GM12874 (cell line): ENCODE data around the gene CFAP141.

ENCODE experiments used
- TF ChIP-seq, protein P1 (sequence below): IDR thresholded peaks from 2 replicates; pipeline ENCODE4 v1.5.1; 2011; ENCODE audit warnings: low read depth, mild to moderate bottlenecking, control low read depth, low read length, moderate library complexity; ENCODE audit not compliant: insufficient read depth

The CFAP141 gene

DNA sequence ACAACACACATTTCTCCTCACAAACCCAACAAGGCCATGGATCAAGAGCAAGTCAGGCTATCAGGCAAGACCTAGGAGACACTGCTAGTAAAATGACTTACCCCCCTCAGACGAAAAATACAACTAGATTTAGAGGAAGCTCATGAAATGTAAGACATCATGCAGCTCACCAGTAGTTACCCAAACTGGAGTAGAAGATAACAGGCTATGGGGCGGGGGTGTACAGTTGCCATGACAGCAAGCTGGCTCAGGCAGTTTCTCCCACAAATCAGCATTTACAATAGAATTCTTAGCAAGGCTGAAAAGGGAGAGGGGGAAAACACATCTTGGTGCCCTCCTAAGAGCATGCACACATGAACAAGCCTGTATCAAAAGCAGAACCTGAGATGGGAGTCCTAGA is 28.1 kb downstream of the CFAP141 start:
- TF ChIP-seq, protein P1, sequence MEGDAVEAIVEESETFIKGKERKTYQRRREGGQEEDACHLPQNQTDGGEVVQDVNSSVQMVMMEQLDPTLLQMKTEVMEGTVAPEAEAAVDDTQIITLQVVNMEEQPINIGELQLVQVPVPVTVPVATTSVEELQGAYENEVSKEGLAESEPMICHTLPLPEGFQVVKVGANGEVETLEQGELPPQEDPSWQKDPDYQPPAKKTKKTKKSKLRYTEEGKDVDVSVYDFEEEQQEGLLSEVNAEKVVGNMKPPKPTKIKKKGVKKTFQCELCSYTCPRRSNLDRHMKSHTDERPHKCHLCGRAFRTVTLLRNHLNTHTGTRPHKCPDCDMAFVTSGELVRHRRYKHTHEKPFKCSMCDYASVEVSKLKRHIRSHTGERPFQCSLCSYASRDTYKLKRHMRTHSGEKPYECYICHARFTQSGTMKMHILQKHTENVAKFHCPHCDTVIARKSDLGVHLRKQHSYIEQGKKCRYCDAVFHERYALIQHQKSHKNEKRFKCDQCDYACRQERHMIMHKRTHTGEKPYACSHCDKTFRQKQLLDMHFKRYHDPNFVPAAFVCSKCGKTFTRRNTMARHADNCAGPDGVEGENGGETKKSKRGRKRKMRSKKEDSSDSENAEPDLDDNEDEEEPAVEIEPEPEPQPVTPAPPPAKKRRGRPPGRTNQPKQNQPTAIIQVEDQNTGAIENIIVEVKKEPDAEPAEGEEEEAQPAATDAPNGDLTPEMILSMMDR, result no peak

DNA sequence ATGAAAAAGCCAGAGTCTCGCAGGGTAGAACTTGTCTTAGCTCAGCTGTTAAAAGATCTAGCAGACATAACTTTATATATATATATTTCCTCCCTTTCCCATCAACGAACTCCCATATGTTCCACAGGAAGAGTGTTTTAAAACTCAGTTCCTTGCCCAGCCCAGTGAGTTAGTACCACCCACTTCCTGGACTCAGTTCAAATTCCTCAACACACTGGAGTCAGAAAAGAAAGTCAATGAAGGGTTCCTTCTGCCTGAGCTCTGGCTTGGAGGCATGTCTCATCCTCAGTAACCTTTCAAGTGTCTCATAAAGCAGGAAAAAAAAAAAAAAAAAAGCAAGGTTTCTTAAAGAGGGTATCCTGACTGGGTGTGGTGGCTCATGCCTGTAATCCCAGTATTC is 29.8 kb downstream of the CFAP141 start:
- TF ChIP-seq, protein P1, result no peak

DNA sequence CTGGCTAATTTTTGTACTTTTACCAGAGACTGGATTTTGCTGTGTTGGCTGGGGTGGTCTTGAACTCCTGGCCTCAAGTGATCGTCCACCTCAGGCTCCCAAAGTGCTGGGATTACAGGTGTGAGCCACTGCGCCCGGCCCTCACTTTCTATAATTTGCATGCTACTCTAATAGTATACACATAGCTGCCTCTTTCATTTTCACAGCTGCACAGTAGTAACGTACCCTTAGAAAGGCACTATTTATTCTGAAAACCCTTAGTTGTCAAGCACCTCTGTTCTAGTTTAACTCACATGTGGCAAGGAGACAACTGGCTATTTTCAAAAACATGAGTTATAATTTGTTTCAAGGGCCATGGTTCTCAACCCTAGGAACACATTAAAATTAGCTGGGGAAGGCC is 31.5 kb downstream of the CFAP141 start:
- TF ChIP-seq, protein P1, result no peak

GRCh38 chr1:154171880-154172279 is 34.3 kb downstream of the CFAP141 start:
- TF ChIP-seq, protein P1, result no peak

DNA sequence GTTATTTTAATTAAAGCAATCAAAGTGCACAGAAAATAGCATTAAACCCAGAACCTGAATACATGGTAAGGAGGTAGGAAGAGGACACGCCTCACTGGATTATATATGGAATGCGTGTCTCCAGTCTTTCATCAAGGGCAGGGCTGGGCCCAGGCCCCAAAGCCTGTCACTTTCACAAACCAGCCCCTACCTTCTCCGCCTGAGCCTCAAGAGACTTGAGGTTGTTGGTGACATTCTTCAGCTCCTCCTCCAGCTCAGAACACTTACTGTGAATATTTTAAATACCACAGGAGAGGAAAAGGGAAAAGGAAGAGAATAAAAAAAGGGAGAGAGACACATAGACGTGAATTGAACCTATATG is 34.9 kb downstream of the CFAP141 start:
- TF ChIP-seq, protein P1, result no peak

DNA sequence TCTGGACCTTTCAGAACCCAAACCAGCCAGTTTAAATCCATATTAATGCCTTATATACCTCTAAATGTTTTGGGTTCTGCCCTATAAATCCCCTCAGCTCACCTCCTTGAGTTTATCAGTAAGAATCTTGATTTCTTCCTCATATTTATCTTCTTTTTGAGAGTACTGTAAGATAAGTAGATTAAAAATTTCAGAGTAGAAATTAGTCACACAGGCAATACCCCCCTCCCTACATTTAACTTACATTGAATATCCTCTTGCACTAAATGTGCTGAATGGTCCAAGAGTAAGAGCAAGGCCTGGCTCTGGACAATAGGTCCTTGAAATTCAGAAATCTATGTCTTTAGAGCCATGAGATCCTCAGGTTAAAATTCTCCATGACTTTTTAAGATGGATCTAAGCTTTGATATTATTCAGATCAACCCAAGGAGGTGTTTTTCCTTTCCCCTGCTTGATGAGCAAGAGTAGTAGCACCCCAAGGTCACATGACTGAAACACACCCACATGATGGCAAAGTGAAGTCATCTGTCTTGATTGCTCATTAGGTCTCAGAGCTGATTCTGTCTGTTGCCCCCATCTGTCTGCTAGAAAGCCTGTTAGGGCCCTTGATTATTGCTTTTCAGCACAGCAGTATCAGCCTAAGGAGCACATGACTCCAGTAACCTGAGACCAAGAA is 35.4 kb downstream of the CFAP141 start:
- TF ChIP-seq, protein P1, result no peak

GRCh38 chr1:154167461-154167860 is 38.7 kb downstream of the CFAP141 start:
- TF ChIP-seq, protein P1, result no peak

- TF ChIP-seq, protein P1, result no peak
These were observed 39.9 kb downstream of the CFAP141 start for GRCh38 chr1:154166207-154166606.
